BJ (cell line): ENCODE results near the gene NFASC. TPM values are rescaled to one million over a fixed set of nuclear protein-coding genes. Genes with fewer than 3 reads are reported as not detected.
A peak's percentile ranks its signal among the peaks of the same experiment; 100 is the strongest.

Source experiments
- CTCF ChIA-PET: fragments of 350-600 bp; formaldehyde crosslinking; extraction: SDS; loops from one replicate; lab custom pipeline; 2021; ENCODE audit warnings: antibody characterized with exemption, inconsistent platforms; lab: Yijun Ruan, JAX
- POLR2A ChIA-PET: fragments of 300-600 bp; sonication (Branson Sonifier 250); formaldehyde crosslinking; extraction: SDS; loops from one replicate; lab custom pipeline; 2021; ENCODE audit warnings: antibody characterized with exemption; lab: Charles Lee
- DNase-seq: peaks from one replicate; pipeline ENCODE4 v3.0.0-alpha.2; 2011; ENCODE audit warnings: low read depth
- H3K27me3 ChIP-seq: 2 replicates; pipeline ENCODE4 v1.6.0; 2011; ENCODE audit warnings: low read length; ENCODE audit not compliant: control insufficient read depth, insufficient read depth
- H3K36me3 ChIP-seq: 2 replicates; pipeline ENCODE4 v1.5.1; 2011; ENCODE audit warnings: low read length; ENCODE audit not compliant: control insufficient read depth, insufficient read depth
- H3K4me3 ChIP-seq: 2 replicates; pipeline ENCODE4 v1.5.1; 2011; ENCODE audit warnings: low read depth, mild to moderate bottlenecking, control low read depth, low read length
- CTCF ChIP-seq: IDR thresholded peaks from 2 replicates; pipeline ENCODE4 v1.5.1; 2011; ENCODE audit warnings: low read depth, mild to moderate bottlenecking, control low read depth, inconsistent platforms, low read length, moderate library complexity; ENCODE audit not compliant: insufficient read depth
- polyA plus RNA-seq: library from polyadenylated mRNA; depleted of rRNA; stranded (reverse); fragments of >200 nt; gene quantifications from 2 replicates; pipeline ENCODE4 v1.2.3, GENCODE V29; 2011

The NFASC gene
- polyA plus RNA-seq, 1 experiment = 10.9 TPM

- no peak for TF ChIP-seq CTCF
- H3K27me3 ChIP-seq = no peaks in the 10 kb centered on the region
- POLR2A ChIA-PET = no interaction called here
- no peak overlapping the region for H3K4me3 ChIP-seq
- CTCF ChIA-PET = interaction anchor here (1.1 to 4.4 kb wide), 6 partner anchors 8 to 288 kb away, joined by 3 to 30 read pairs (median 11); no protein-coding TSS in a partner anchor
- DNase-seq = no peak
- peaks cover 3% of the 10 kb centered on the region; the same call in 1 of the 2 replicates for H3K36me3 ChIP-seq
Measured at GRCh38 chr1:204974327-204974726, 103.7 kb downstream of the NFASC start.

- POLR2A ChIA-PET = no interaction called here
- peaks cover 3% of the 10 kb centered on the region; the same call in 1 of the 2 replicates for H3K36me3 ChIP-seq
- no peak for TF ChIP-seq CTCF
- H3K4me3 ChIP-seq = no peak overlapping the region
- H3K27me3 ChIP-seq = no peaks in the 10 kb centered on the region
- no peak for DNase-seq
- CTCF ChIA-PET = interaction anchor here (0.7 to 4.4 kb wide), 17 partner anchors 9 to 281 kb away, joined by 3 to 53 read pairs (median 4); partner anchors contain the start of gene RBBP5
Measured at GRCh38 chr1:204975021-204975420, 104.4 kb downstream of the NFASC start.

GRCh38 chr1:204975568-204976235, 105.0 kb downstream of the NFASC start:
- CTCF ChIA-PET = interaction anchor here (0.7 to 4.4 kb wide), 21 partner anchors 8 to 280 kb away, joined by 3 to 53 read pairs (median 4); partner anchors contain the start of gene RBBP5
- no peaks in the 10 kb centered on the region for H3K27me3 ChIP-seq
- TF ChIP-seq CTCF = peak; percentile 87
- DNase-seq = no peak
- POLR2A ChIA-PET = no interaction called here
- H3K4me3 ChIP-seq = no peak overlapping the region
- peaks cover 3% of the 10 kb centered on the region; the same call in 1 of the 2 replicates for H3K36me3 ChIP-seq

- no peaks in the 10 kb centered on the region for H3K27me3 ChIP-seq
- H3K36me3 ChIP-seq = peaks cover 4% of the 10 kb centered on the region
- POLR2A ChIA-PET = no interaction called here
- DNase-seq = no peak
- H3K4me3 ChIP-seq = no peak overlapping the region
- no peak for TF ChIP-seq CTCF
- CTCF ChIA-PET = interaction anchor here (0.9 to 4.4 kb wide), 13 partner anchors 10 to 279 kb away, joined by 3 to 53 read pairs (median 4); no protein-coding TSS in a partner anchor
Measured at GRCh38 chr1:204976646-204977045, 106.0 kb downstream of the NFASC start.

GRCh38 chr1:204977318-204977717, 106.7 kb downstream of the NFASC start:
- no peaks in the 10 kb centered on the region for H3K27me3 ChIP-seq
- H3K36me3 ChIP-seq = peaks cover 6% of the 10 kb centered on the region
- TF ChIP-seq CTCF = no peak
- no peak overlapping the region for H3K4me3 ChIP-seq
- ChIA-PET CTCF (interaction anchor here (0.9 to 4.4 kb wide), 10 partner anchors 10 to 279 kb away, joined by 3 to 53 read pairs (median 4); no protein-coding TSS in a partner anchor), POLR2A (no interaction called here)
- no peak for DNase-seq
